Activated CD4-positive, CD25-positive, alpha-beta regulatory T cell (primary cell): ENCODE data around the gene C1orf210.

Experiments
- DNase-seq, 4 experiments: peaks; one replicate each; lab custom pipeline; 2025; lab: John Stamatoyannopoulos, UW

C1orf210 gene

GRCh38 chr1:43293896-43294760, 8.7 kb upstream of the C1orf210 start:
- DNase-seq, result no peak

GRCh38 chr1:43293176-43293575, 7.8 kb upstream of the C1orf210 start:
- no peak for DNase-seq

DNA sequence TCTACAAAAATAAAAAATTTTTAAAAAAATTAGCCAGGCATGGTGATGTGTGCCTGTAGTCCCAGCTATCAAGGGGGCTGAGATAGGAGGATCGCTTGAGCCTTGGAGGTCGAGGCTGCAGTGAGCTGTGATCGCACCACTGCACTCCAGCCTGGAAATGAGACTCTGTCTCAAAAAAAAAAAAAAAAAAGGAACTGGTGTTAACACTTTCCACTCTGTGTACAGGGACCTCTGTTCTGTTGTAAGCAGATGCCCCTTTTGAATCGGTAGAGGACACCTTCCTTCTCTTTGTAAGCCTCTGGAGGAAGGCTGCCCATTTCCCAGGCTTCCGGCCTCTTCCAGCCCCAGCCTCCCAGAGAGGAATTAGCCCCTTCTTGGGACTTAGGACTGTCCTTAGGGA, 7.3 kb upstream of the C1orf210 start:
- no peak for DNase-seq

- DNase-seq, result no peak
Measured at GRCh38 chr1:43292216-43292615, 6.8 kb upstream of the C1orf210 start.

DNA sequence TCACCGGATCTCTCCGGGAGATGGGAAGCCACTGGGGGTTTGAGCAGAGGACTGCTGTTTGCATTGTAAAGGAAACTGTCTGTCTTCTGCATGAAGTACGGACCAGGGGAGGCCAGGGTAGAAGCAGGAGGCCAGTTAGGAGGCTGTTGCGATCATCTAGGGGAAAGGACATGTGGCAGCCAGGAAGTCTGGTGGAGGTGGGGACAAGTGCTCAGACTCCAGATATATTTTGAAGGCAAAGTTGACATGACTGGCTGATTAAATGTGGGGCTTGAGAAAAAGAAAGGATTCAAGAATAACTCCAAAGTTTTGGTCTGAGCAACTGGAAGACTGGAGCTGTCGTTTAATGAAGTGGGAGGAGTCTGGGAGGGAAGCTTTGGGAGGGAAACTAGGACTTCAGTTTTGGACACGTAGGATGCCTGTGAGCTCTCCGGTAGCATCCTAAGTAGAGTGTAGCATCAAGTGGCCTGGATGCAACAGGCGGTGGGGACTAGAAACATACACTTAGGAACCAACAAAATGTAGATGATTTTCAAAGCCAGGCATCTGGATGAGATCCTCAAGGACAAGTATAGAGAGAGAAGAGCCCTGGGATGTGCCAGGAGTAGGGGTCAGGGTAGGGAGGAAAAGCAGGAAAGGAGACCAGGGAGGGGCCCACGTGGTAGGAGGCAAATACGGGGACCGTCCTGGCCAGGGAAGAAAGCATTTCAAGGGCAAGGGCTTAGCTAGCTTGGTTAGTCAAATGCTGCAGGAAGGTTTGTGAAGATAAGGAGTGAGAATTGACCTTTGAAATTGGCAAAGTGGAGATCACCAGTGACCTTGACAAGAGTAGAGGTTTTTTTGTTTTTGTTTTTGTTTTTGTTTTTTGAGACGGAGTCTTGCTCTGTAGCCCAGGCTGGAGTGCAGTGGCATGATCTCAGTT, 3.7 kb upstream of the C1orf210 start:
- DNase-seq, result no peak

- no peak for DNase-seq
Measured at GRCh38 chr1:43288058-43288784, 2.8 kb upstream of the C1orf210 start.

- no peak for DNase-seq
Measured at GRCh38 chr1:43286533-43286932, 1.2 kb upstream of the C1orf210 start.

DNA sequence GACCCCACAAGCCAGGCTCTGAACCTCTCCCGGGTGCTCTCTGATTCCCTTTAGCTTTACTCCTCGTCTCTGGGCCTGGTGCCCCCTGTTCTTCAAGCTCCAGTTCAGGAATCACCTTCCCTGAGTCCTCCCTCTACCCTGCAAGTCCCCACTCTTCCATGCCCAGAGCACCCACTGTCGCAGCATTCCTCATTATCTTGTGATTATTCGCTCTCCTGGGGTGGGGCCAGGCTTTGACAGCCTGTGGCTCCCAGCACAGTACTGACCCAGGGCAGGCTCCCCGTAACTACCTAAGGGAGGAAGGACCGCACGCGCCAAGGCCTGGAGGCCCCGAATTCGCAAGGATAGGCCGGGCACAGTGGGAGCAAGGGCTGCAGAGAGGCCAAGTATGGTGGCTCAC, 734 bp upstream of the C1orf210 start:
- DNase-seq, result no peak

DNA sequence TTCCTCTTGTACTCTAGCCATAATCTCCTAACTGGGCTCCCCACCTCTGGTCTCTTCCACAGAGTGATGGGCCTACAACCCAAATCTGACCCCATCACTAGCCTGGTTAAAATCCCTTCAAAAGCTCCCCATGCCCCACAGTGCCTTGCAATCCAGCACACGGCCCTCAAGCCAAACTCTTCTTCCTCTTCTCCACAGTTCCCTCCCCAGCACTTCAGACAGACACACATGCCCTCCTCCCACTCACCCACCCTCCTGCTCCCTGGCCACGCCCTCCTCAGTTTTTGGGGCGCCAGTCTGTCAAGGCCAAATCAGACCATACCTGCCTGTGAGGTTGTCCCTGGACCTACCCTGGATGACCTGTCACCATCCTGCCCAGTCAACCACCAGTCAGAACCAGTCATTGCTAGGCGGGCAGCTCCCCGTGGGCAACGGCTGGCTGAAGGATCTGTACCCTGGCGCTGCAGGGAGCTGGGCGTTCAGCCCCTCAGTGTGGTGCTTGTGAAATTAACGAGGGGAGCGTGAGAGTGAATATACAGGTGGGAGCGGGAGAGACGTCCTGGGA, 753 bp downstream of the C1orf210 start:
- DNase-seq, result no peak

- no peak for DNase-seq
Measured at GRCh38 chr1:43284065-43284464, 1.3 kb downstream of the C1orf210 start.

DNA sequence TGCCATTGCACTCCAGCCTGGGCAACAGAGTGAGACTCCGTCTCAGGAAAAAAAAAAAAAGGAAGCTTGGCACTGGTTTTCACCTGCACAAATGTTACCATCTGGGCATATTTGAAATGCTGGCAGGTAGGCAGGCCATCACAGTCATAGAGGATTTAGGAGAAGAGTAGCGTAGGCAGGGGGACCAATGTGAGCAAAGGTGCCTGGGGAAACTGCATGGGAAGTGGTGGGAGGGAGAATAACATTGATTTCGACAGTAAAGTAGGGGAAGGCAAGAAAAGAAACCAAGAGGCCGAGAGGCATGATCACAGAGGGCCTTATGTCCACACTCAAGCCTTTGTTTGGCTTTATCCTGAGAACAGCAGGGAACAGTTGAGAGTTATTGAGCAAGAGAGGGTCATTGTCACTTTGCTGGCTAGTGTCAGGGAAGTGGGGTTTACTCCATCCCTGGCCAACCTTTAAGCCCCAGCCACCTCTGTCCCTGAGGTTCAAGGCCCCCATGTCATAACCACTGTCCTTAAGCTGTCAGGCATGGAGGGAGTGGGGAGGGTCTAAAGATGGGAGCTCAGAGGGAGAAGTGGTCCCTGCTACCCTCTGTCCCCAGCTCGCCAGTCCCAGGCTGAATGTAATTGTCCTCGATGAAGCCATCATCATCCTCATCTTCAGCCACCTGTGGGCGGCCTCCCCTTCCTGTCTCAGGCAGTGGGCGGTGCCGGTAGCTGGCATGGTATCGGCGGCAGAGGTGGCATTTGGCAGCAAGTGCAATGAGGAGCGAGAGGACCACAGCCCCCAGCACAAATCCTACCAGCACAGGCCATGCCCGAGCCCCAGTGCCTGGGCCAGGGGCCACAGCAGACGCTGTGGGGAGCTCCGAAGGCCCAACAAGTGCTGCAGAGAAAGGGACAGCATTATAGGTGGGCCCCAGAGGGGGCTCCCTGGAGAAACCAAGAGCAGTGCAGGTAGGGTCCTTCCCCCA, 2.9 kb downstream of the C1orf210 start:
- DNase-seq, result no peak

DNA sequence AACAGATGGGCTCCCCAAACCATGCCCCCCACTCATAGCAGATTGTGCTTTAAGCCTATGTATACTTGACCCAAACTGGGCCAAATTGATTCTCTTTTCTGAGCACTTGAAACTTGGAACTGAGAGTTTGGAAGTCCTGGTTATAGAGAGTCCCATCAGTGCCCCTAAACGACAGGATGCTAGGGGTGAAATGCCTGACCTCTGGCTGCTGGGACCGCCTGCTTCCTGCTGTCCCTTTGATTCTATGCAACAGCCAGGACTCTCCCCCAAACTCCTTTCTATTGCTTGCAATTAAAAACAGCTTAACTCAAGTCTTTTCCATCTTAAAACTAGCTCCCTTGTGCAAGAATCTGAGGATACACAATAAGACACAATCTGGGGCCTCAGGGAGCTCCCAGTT, 4.7 kb downstream of the C1orf210 start:
- DNase-seq, result no peak

- DNase-seq, result no peak
Measured at GRCh38 chr1:43279666-43280065, 5.7 kb downstream of the C1orf210 start.

GRCh38 chr1:43279161-43279560, 6.2 kb downstream of the C1orf210 start:
- no peak for DNase-seq

GRCh38 chr1:43277116-43277876, 8.1 kb downstream of the C1orf210 start:
- no peak for DNase-seq

DNA sequence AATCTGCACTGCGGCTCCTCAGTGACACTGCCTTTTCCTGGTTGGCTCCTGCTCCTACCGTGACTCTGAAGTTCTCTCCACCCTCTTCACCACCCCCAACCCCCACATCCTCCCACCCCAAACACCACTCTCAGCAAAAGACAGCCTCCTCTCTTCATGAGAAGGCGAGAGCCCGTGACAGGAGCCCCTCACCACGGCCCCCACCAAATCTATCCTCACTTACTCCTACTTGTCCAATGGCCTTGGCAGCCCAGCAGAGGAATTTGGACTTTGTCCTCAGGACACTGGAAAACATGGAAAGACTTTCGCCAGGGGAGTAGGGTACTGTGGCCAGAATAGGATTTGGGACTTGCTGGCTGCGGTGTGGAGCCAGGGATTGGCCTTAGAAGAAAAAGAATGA, 8.7 kb downstream of the C1orf210 start:
- DNase-seq, result no peak

- no peak for DNase-seq
Measured at GRCh38 chr1:43275826-43276620, 9.4 kb downstream of the C1orf210 start.

DNA sequence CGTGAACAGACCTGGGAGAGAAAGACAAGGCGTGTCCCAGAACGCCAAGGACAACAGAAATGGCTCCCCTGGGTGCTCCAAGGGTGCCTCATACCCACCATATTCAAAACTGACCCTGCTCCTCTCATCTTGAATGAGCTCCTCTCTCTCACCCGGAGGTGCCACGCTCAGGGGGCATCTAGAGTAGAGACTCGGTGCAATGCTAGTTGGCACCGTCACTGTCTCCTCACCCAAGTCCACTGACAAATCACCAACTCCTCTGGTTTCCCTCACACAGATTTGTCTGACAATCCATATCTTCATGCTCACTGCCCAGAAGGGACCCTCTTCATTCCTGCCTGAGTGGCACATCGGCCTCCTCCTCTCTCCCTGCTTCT, 10.6 kb downstream of the C1orf210 start:
- no peak for DNase-seq

GRCh38 chr1:43274125-43274803, 11.1 kb downstream of the C1orf210 start:
- no peak for DNase-seq
